GM12891 (cell line): ENCODE data around the gene CRIP1.

Source experiments
- POLR2A ChIP-seq: IDR thresholded peaks from 2 replicates; pipeline ENCODE4 v1.6.1; 2011; ENCODE audit warnings: low read depth, low read length, control low read depth
- POLR2AphosphoS5 ChIP-seq: IDR thresholded peaks from 2 replicates; pipeline ENCODE4 v1.6.1; 2011; ENCODE audit warnings: low read depth, low read length, control low read depth
- SPI1 ChIP-seq: IDR thresholded peaks from 2 replicates; pipeline ENCODE4 v1.6.1; 2011; ENCODE audit warnings: low read depth, low read length, control low read depth
- TAF1 ChIP-seq: IDR thresholded peaks from 2 replicates; pipeline ENCODE4 v1.6.1; 2011; ENCODE audit warnings: low read depth, low read length, control low read depth

- TF ChIP-seq POLR2A = no peak
- no peak for TF ChIP-seq TAF1
- TF ChIP-seq SPI1 = 0 out of 2 replicates have a peak, but pooled peaks have one; percentile 4
- TF ChIP-seq POLR2AphosphoS5 = no peak
These were observed 5.6 kb upstream of the CRIP1 start for GRCh38 chr14:105480807-105481801.
